AG04450 (cell line): ENCODE data around the gene ADAMTS17. TPM values are rescaled to one million over a fixed set of nuclear protein-coding genes. Genes with fewer than 3 reads are reported as not detected.

Source experiments
- CTCF ChIA-PET: fragments of 300-600, 350-600 bp; formaldehyde crosslinking; extraction: SDS; loops from one replicate; lab custom pipeline; 2022; ENCODE audit warnings: antibody characterized with exemption, inconsistent platforms; lab: Charles Lee
- POLR2A ChIA-PET: fragments of 350-600 bp; formaldehyde crosslinking; extraction: SDS; loops from one replicate; lab custom pipeline; 2021; ENCODE audit warnings: antibody characterized with exemption, inconsistent platforms; lab: Yijun Ruan, JAX
- DNase-seq: peaks from one replicate; pipeline ENCODE4 v3.0.0-alpha.2; 2011; ENCODE audit warnings: low read depth, low spot score
- H3K27ac ChIP-seq: one replicate; pipeline ENCODE4 v1.5.1; 2012; ENCODE audit warnings: low read depth, low read length, control low read depth
- H3K27me3 ChIP-seq: one replicate; pipeline ENCODE4 v1.6.0; 2012; ENCODE audit warnings: low read length; ENCODE audit not compliant: control insufficient read depth, insufficient read depth
- H3K4me3 ChIP-seq: 2 replicates; pipeline ENCODE4 v1.5.1; 2011; ENCODE audit warnings: mild to moderate bottlenecking, low read depth, low read length, control low read depth
- H3K9me3 ChIP-seq: 2 replicates; pipeline ENCODE4 v1.5.1; 2012; ENCODE audit warnings: low read length; ENCODE audit not compliant: control insufficient read depth, insufficient read depth
- polyA plus RNA-seq: library from polyadenylated mRNA; depleted of rRNA; stranded (reverse); fragments of >200 nt; gene quantifications from 2 replicates; pipeline ENCODE4 v1.2.3, GENCODE V29; 2011
- TF ChIP-seq, protein P1 (sequence below): IDR thresholded peaks from 2 replicates; pipeline ENCODE4 v1.5.1; 2011; ENCODE audit warnings: low read depth, low read length, control low read depth, inconsistent platforms

The ADAMTS17 gene
- polyA plus RNA-seq, 1 experiment, result 0.06 TPM

DNA sequence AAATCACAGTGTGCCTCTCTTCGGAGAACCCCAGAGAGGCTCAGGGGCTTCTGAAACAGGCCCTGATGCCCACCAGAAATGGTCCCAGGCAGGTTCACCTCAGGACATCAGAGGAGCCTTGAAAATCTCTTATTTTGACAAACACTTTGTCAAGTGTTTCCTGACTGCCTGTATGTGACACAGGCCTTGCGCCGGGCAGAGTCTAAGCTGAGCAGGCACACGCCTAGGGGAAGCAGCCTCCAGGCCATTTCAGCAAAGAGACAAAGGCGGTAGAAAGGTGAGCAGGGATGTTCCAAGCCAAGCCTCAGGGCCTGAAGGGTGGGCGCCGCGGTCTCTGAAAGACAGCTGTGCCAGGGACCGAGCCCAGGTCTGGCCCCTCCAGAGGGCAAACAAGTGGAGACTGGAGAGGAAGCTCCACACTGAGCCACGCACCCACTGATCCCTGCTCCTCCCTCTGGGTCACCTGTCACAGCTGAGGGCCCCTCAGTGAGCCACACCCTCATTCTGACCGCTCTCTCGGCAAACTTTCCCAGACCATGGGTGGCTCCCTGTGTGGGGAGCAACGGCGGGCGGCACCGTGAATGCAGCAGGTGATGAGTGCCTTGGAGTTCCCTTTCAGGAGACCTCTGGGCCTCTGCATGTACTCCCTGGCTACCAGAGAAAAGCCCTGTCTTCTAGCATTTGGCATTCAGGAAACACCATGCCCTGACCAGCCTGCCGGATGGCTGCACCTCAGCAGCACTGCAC lies 136.1 kb downstream of the ADAMTS17 start:
- no peak overlapping the region for H3K27ac ChIP-seq
- no peak for DNase-seq
- H3K9me3 ChIP-seq, result peaks cover 62% of the 10 kb centered on the region
- no peaks in the 10 kb centered on the region for H3K27me3 ChIP-seq
- ChIA-PET POLR2A (no interaction called here), CTCF (no interaction called here)
- TF ChIP-seq, protein P1, sequence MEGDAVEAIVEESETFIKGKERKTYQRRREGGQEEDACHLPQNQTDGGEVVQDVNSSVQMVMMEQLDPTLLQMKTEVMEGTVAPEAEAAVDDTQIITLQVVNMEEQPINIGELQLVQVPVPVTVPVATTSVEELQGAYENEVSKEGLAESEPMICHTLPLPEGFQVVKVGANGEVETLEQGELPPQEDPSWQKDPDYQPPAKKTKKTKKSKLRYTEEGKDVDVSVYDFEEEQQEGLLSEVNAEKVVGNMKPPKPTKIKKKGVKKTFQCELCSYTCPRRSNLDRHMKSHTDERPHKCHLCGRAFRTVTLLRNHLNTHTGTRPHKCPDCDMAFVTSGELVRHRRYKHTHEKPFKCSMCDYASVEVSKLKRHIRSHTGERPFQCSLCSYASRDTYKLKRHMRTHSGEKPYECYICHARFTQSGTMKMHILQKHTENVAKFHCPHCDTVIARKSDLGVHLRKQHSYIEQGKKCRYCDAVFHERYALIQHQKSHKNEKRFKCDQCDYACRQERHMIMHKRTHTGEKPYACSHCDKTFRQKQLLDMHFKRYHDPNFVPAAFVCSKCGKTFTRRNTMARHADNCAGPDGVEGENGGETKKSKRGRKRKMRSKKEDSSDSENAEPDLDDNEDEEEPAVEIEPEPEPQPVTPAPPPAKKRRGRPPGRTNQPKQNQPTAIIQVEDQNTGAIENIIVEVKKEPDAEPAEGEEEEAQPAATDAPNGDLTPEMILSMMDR, result no peak
- H3K4me3 ChIP-seq, result no peak overlapping the region

GRCh38 chr15:100204771-100205170 lies 137.0 kb downstream of the ADAMTS17 start:
- POLR2A ChIA-PET, result no interaction called here
- H3K27me3 ChIP-seq, result no peaks in the 10 kb centered on the region

DNA sequence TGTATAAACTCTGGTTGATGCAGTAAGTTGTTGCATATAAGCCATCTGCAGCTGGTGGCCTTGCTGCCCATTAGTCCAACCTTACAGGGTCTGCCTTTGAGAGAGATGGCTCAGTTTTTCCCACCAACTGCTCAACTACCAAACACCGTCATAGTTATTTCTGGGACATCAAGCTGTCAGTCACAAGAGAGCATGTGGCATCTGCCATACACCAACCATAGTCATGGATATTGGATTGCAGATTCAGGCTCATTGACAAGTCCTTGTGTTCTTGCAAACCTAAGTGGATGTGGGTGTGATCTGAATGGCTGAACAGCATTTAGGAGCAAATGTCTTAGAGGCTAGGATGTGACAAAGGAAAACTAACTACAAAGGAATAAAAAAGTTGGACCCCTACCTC lies 137.6 kb downstream of the ADAMTS17 start:
- no peaks in the 10 kb centered on the region for H3K27me3 ChIP-seq
- H3K9me3 ChIP-seq, result peaks cover 72% of the 10 kb centered on the region
- DNase-seq, result no peak
- no peak overlapping the region for H3K4me3 ChIP-seq
- ChIA-PET CTCF (no interaction called here), POLR2A (no interaction called here)
- no peak overlapping the region for H3K27ac ChIP-seq
- TF ChIP-seq, protein P1, result no peak

More at GRCh38 chr15:100204771-100205170, 137.0 kb downstream of the ADAMTS17 start:
- Histone ChIP-seq H3K27ac (no peak overlapping the region), H3K9me3 (peaks cover 71% of the 10 kb centered on the region), H3K4me3 (no peak overlapping the region)
- DNase-seq, result no peak
- TF ChIP-seq, protein P1, result no peak
- CTCF ChIA-PET, result no interaction called here

DNA sequence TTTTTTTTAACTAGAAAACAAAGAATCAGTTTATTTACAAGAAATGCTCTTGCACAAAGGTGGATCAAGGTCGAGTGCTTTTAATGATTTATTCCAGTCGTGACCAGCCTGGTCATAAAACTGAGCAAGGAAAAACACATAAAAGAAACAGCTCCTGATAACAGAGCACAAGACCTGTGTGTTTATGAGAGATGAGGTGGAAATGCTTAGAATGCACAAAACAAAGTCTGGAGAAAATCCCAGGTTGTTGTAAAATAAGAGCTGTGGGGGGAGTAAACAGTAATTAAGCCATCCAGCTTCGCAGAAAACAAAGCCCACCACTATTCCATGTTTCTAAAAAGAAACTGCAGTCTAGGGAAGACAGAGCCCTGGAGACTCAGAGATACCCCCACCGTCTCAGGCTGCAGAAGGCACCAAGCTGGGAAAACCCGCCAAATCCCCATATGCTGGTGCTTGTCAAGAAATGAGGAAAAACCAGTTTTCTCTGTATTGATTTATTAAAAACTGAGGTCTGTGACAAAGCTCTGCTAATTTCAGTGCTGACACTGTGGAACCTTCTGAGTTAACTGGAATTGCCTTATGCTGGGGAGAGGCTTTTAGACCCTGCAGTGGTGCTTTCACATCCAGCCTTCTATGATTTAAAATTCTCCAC lies 139.3 kb downstream of the ADAMTS17 start:
- DNase-seq, result no peak
- TF ChIP-seq, protein P1, result no peak
- no peak overlapping the region for H3K27ac ChIP-seq
- ChIA-PET CTCF (no interaction called here), POLR2A (no interaction called here)
- H3K4me3 ChIP-seq, result no peak overlapping the region
- no peaks in the 10 kb centered on the region for H3K27me3 ChIP-seq
- H3K9me3 ChIP-seq, result peaks cover 63% of the 10 kb centered on the region
